H9 (cell line): ENCODE data around the gene TRIAP1. TPM values are rescaled to one million over a fixed set of nuclear protein-coding genes. Genes with fewer than 3 reads are reported as not detected.
A peak's percentile ranks its signal among the peaks of the same experiment; 100 is the strongest.

Source experiments
- DNase-seq: peaks from one replicate; pipeline ENCODE4 v3.0.0-alpha.2; 2017
- H2AFZ ChIP-seq: one replicate; pipeline ENCODE4 v1.6.1; 2013; ENCODE audit warnings: mild to moderate bottlenecking, low read length, control low read depth, moderate library complexity
- H2AK5ac ChIP-seq: 2 replicates; pipeline ENCODE4 v1.6.1; 2013; ENCODE audit warnings: low read length, control low read depth, mixed read lengths; ENCODE audit not compliant: insufficient read length
- H2BK120ac ChIP-seq: one replicate; pipeline ENCODE4 v1.6.1; 2013; ENCODE audit warnings: low read depth, mild to moderate bottlenecking, low read length, control low read depth, inconsistent platforms; ENCODE audit not compliant: poor library complexity, severe bottlenecking
- H2BK12ac ChIP-seq: 2 replicates; pipeline ENCODE4 v1.6.1; 2013; ENCODE audit warnings: low read length, control low read depth, mixed read lengths, low read depth; ENCODE audit not compliant: insufficient read length
- H2BK15ac ChIP-seq: 2 replicates; pipeline ENCODE4 v1.6.1; 2013; ENCODE audit warnings: low read depth, low read length, control low read depth
- H2BK20ac ChIP-seq: one replicate; pipeline ENCODE4 v1.6.1; 2013; ENCODE audit warnings: low read depth, mild to moderate bottlenecking, low read length, control low read depth, inconsistent platforms; ENCODE audit not compliant: poor library complexity, severe bottlenecking
- H2BK5ac ChIP-seq: 2 replicates; pipeline ENCODE4 v1.6.1; 2013; ENCODE audit warnings: low read length, control low read depth, mixed read lengths; ENCODE audit not compliant: insufficient read length
- H3K14ac ChIP-seq: 2 replicates; pipeline ENCODE4 v1.6.1; 2013; ENCODE audit warnings: low read length, control low read depth; ENCODE audit not compliant: insufficient read depth
- H3K18ac ChIP-seq: 2 replicates; pipeline ENCODE4 v1.6.1; 2013; ENCODE audit warnings: low read depth, mild to moderate bottlenecking, mixed read lengths, low read length, control low read depth; ENCODE audit not compliant: insufficient read length
- H3K23ac ChIP-seq: 2 replicates; pipeline ENCODE4 v1.6.1; 2013; ENCODE audit warnings: low read length, control low read depth, mixed read lengths, low read depth; ENCODE audit not compliant: insufficient read length
- H3K23me2 ChIP-seq: 2 replicates; pipeline ENCODE4 v1.6.1; 2013; ENCODE audit warnings: low read depth, mild to moderate bottlenecking, mixed read lengths, low read length, control low read depth; ENCODE audit not compliant: insufficient read length, poor library complexity, severe bottlenecking
- H3K27ac ChIP-seq: 2 replicates; pipeline ENCODE4 v1.5.1; 2013; ENCODE audit warnings: low read length, control low read depth, mixed read lengths, low read depth; ENCODE audit not compliant: insufficient read length
- H3K27me3 ChIP-seq: 2 replicates; pipeline ENCODE4 v1.6.1; 2013; ENCODE audit warnings: low read length, control low read depth, inconsistent platforms; ENCODE audit not compliant: insufficient read depth
- H3K4ac ChIP-seq: 2 replicates; pipeline ENCODE4 v1.6.1; 2013; ENCODE audit warnings: low read depth, mild to moderate bottlenecking, control low read depth, inconsistent platforms, low read length, moderate library complexity
- H3K4me1 ChIP-seq: 2 replicates; pipeline ENCODE4 v1.6.1; 2013; ENCODE audit warnings: low read length, control low read depth, inconsistent platforms; ENCODE audit not compliant: insufficient read depth
- H3K4me2 ChIP-seq: 2 replicates; pipeline ENCODE4 v1.6.1; 2013; ENCODE audit warnings: low read length, control low read depth, mixed read lengths; ENCODE audit not compliant: insufficient read length, insufficient read depth
- H3K56ac ChIP-seq: 2 replicates; pipeline ENCODE4 v1.6.1; 2013; ENCODE audit warnings: low read depth, mild to moderate bottlenecking, mixed read lengths, low read length, control low read depth; ENCODE audit not compliant: insufficient read length
- H3K79me1 ChIP-seq: 2 replicates; pipeline ENCODE4 v1.6.1; 2013; ENCODE audit warnings: low read depth, mild to moderate bottlenecking, moderate library complexity, low read length, control low read depth, inconsistent platforms; ENCODE audit not compliant: insufficient read depth, poor library complexity, severe bottlenecking
- H3K79me2 ChIP-seq: 2 replicates; pipeline ENCODE4 v1.6.1; 2013; ENCODE audit warnings: low read length, control low read depth, inconsistent platforms; ENCODE audit not compliant: insufficient read depth
- H3K9ac ChIP-seq: 2 replicates; pipeline ENCODE4 v1.6.1; 2013; ENCODE audit warnings: low read length, control low read depth, mixed read lengths; ENCODE audit not compliant: insufficient read length; ENCODE audit errors: extremely low read depth
- H3K9me3 ChIP-seq: one replicate; pipeline ENCODE4 v1.6.1; 2013; ENCODE audit warnings: low read depth, low read length, inconsistent platforms; ENCODE audit not compliant: control insufficient read depth
- H3T11ph ChIP-seq: one replicate; pipeline ENCODE4 v1.6.1; 2013; ENCODE audit warnings: mild to moderate bottlenecking, low read length, control low read depth, inconsistent platforms
- H4K20me1 ChIP-seq: one replicate; pipeline ENCODE4 v1.6.1; 2013; ENCODE audit not compliant: control insufficient read depth, insufficient read length, insufficient read depth
- H4K5ac ChIP-seq: 2 replicates; pipeline ENCODE4 v1.6.1; 2013; ENCODE audit warnings: low read depth, mild to moderate bottlenecking, mixed read lengths, low read length, control low read depth; ENCODE audit not compliant: insufficient read length
- H4K8ac ChIP-seq: replicated peaks from 2 replicates; pipeline ENCODE4 v1.6.1; 2013; ENCODE audit warnings: low read length, control low read depth, mixed read lengths, low read depth; ENCODE audit not compliant: insufficient read length
- H4K91ac ChIP-seq: 2 replicates; pipeline ENCODE4 v1.6.1; 2013; ENCODE audit warnings: low read depth, mild to moderate bottlenecking, moderate library complexity, mixed read lengths, low read length, control low read depth; ENCODE audit not compliant: insufficient read length
- H3K27ac Mint-ChIP-seq, 3 experiments: 2 replicates in 2 of 3; 3 replicates in 1 of 3; pipeline ENCODE4 v1.8.0; 2020 to 2021; ENCODE audit warnings: mixed read lengths in 3 of 3, mild to moderate bottlenecking in 1 of 3, moderate library complexity in 1 of 3
- H3K27me3 Mint-ChIP-seq: 2 replicates; pipeline ENCODE4 v1.8.0; 2021; ENCODE audit warnings: low read depth, mild to moderate bottlenecking, moderate library complexity, mixed read lengths
- H3K36me3 Mint-ChIP-seq, 3 experiments: 2 replicates in 2 of 3; 3 replicates in 1 of 3; pipeline ENCODE4 v1.8.0; 2020 to 2021; ENCODE audit warnings: low read depth in 3 of 3, mixed read lengths in 3 of 3; ENCODE audit not compliant: insufficient read depth in 1 of 3
- H3K4me1 Mint-ChIP-seq, 2 experiments: 2 replicates each; pipeline ENCODE4 v1.8.0; 2020; ENCODE audit warnings: mixed read lengths in 2 of 2
- H3K4me3 Mint-ChIP-seq, 2 experiments: 2 replicates in 1 of 2; 3 replicates in 1 of 2; pipeline ENCODE4 v1.8.0; 2020 to 2021; ENCODE audit warnings: mild to moderate bottlenecking in 2 of 2, mixed read lengths in 2 of 2, moderate library complexity in 1 of 2
- H3K9me3 Mint-ChIP-seq, 2 experiments: 2 replicates in 1 of 2; 3 replicates in 1 of 2; pipeline ENCODE4 v1.8.0; 2020; ENCODE audit warnings: mild to moderate bottlenecking in 2 of 2, mixed read lengths in 2 of 2, moderate library complexity in 1 of 2
- CTCF ChIP-seq: fragments of 200-600 bp; sonication (generic); conservative IDR thresholded peaks from 3 replicates; pipeline ENCODE4 v1.8.0; 2021; ENCODE audit warnings: antibody characterized with exemption, mild to moderate bottlenecking
- WGBS: extraction: QIAGEN DNeasy Blood & Tissue Kit; methylation state at CpG from one replicate; pipeline ENCODE4 v1.1.7; 2013; ENCODE audit warnings: missing lambda C conversion rate, low lambda C conversion rate, mixed read lengths; ENCODE audit not compliant: insufficient read length; ENCODE audit errors: extremely low coverage; 5-methylcytosine and 5-hydroxymethylcytosine counted together
- total RNA-seq: library from RNA; stranded (reverse); gene quantifications from 2 replicates; pipeline ENCODE4 v1.2.1, GENCODE V29; 2021

The TRIAP1 gene
- total RNA-seq, 1 experiment from 2014 or later, result 70.4 TPM

DNA sequence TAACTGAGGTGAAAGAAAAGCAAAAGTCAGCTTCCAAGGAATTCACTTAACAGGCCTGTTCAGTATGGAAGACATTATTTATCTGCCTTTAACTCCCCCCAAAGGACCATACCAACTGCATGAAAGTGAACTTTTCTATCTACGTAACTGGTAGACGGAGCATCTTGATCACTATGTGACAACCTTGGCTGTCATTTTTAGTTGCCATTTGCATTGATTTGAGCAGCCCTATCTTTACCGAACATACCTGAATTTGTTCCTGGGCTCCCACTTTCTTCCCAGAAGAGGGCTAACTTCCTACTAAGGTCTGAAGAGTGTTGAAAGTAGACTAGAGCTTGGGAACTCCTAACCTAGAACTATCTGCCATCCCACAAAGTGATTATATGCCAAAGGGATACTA is 14.0 kb upstream of the TRIAP1 start:
- Histone ChIP-seq H3K23ac (no peak overlapping the region), H4K91ac (no peak overlapping the region), H3K4me2 (no peak overlapping the region), H3T11ph (no peak overlapping the region), H3K23me2 (no peaks in the 10 kb centered on the region), H3K56ac (no peak overlapping the region), H3K4ac (no peak overlapping the region), H2BK15ac (no peak overlapping the region), H3K27ac (no peak overlapping the region), H2BK12ac (no peak overlapping the region), H3K79me2 (no peaks in the 10 kb centered on the region), H3K18ac (no peak overlapping the region), H2AFZ (no peak overlapping the region), H3K9me3 (no peaks in the 10 kb centered on the region), H2AK5ac (no peak overlapping the region), H3K27me3 (no peaks in the 10 kb centered on the region), H3K4me1 (no peaks in the 10 kb centered on the region), H2BK120ac (no peak overlapping the region), H3K9ac (no peak overlapping the region), H3K14ac (no peak overlapping the region), H2BK5ac (no peak overlapping the region), H4K8ac (no peak overlapping the region), H2BK20ac (no peak overlapping the region), H4K20me1 (no peaks in the 10 kb centered on the region), H4K5ac (no peak overlapping the region), H3K79me1 (no peaks in the 10 kb centered on the region)
- peak overlapping the region in 1 of 3 experiments; percentile 33; a peak in 2 of 7 replicates for H3K27ac Mint-ChIP-seq
- H3K4me3 Mint-ChIP-seq, result no peak overlapping the region
- no peaks in the 10 kb centered on the region for H3K9me3 Mint-ChIP-seq
- H3K27me3 Mint-ChIP-seq, result no peaks in the 10 kb centered on the region
- TF ChIP-seq CTCF, result no peak
- peaks cover 64 to 94% (median 87%) of the 10 kb centered on the region in 3 experiments; a peak in 6 of 7 replicates for H3K36me3 Mint-ChIP-seq
- no peaks in the 10 kb centered on the region for H3K4me1 Mint-ChIP-seq
- no peak for DNase-seq
- no CpG with 5 or more reads among the region's 3 CpGs for WGBS
